H1 (cell line): ENCODE data around the gene PLAU.

Experiments
- BCL11A ChIP-seq, 2 experiments: IDR thresholded peaks; one replicate each; pipeline ENCODE4 v1.6.1; 2011; ENCODE audit warnings: low read depth in 2 of 2, low read length in 2 of 2, mild to moderate bottlenecking in 2 of 2
- CBX5 ChIP-seq: fragments of 300-800, 300-1000 bp; sonication (generic); IDR thresholded peaks from 2 replicates; pipeline ENCODE4 v1.7.1; 2016; ENCODE audit warnings: antibody characterized with exemption, low read length, low read depth
- CREB1 ChIP-seq: IDR thresholded peaks from 2 replicates; pipeline ENCODE4 v1.6.1; 2012; ENCODE audit warnings: inconsistent platforms
- E2F6 ChIP-seq: IDR thresholded peaks from 2 replicates; pipeline ENCODE4 v1.6.1; 2012; ENCODE audit warnings: inconsistent platforms
- EGR1 ChIP-seq: IDR thresholded peaks from 2 replicates; pipeline ENCODE4 v1.6.1; 2011; ENCODE audit warnings: low read depth, low read length, borderline replicate concordance
- EZH2 ChIP-seq: fragments of 200-600 bp; sonication (generic); IDR thresholded peaks from 2 replicates; pipeline ENCODE4 v1.7.1; 2012; ENCODE audit warnings: low read depth, mild to moderate bottlenecking, moderate library complexity, low read length, inconsistent platforms; ENCODE audit not compliant: severe bottlenecking
- GTF2F1 ChIP-seq: IDR thresholded peaks from 2 replicates; pipeline ENCODE4 v1.6.1; 2012; ENCODE audit warnings: low read depth, low read length, improper control_type of control experiment, borderline replicate concordance
- POLR2A ChIP-seq, 2 experiments: IDR thresholded peaks; 1 replicate in 1 of 2; 2 replicates in 1 of 2; pipeline ENCODE4 v1.6.1; 2011; ENCODE audit warnings: low read depth in 2 of 2, low read length in 2 of 2, mild to moderate bottlenecking in 2 of 2; ENCODE audit errors: control extremely low read depth in 1 of 2
- POLR2AphosphoS5 ChIP-seq: IDR thresholded peaks from 2 replicates; pipeline ENCODE4 v1.6.1; 2011; ENCODE audit warnings: low read depth, low read length
- RAD21 ChIP-seq, 2 experiments: IDR thresholded peaks in 1 of 2; conservative IDR thresholded peaks in 1 of 2; 2 replicates each; pipeline ENCODE4 v1.6.1; 2011; ENCODE audit warnings: low read depth in 2 of 2, low read length in 2 of 2, improper control_type of control experiment in 1 of 2, inconsistent platforms in 1 of 2, mild to moderate bottlenecking in 1 of 2, moderate library complexity in 1 of 2
- RFX5 ChIP-seq: IDR thresholded peaks from 2 replicates; pipeline ENCODE4 v1.6.1; 2011; ENCODE audit warnings: low read depth, low read length, improper control_type of control experiment, borderline replicate concordance
- YY1 ChIP-seq: IDR thresholded peaks from 2 replicates; pipeline ENCODE4 v1.6.1; 2011; ENCODE audit warnings: low read depth, mild to moderate bottlenecking, low read length
- ZNF274 ChIP-seq: IDR thresholded peaks from 2 replicates; pipeline ENCODE4 v1.7.0; 2012; ENCODE audit warnings: low read length, borderline replicate concordance; ENCODE audit errors: extremely low read depth
- TF ChIP-seq, protein P1 (sequence below), 3 experiments: IDR thresholded peaks; 1 replicate in 2 of 3; 2 replicates in 1 of 3; pipeline versions ENCODE4 v1.5.1 to v1.6.1; 2011; ENCODE audit warnings: low read length in 3 of 3, mild to moderate bottlenecking in 3 of 3, inconsistent platforms in 2 of 3, low read depth in 1 of 3, moderate library complexity in 1 of 3; ENCODE audit not compliant: insufficient read depth in 1 of 3; ENCODE audit errors: control extremely low read depth in 1 of 3

DNA sequence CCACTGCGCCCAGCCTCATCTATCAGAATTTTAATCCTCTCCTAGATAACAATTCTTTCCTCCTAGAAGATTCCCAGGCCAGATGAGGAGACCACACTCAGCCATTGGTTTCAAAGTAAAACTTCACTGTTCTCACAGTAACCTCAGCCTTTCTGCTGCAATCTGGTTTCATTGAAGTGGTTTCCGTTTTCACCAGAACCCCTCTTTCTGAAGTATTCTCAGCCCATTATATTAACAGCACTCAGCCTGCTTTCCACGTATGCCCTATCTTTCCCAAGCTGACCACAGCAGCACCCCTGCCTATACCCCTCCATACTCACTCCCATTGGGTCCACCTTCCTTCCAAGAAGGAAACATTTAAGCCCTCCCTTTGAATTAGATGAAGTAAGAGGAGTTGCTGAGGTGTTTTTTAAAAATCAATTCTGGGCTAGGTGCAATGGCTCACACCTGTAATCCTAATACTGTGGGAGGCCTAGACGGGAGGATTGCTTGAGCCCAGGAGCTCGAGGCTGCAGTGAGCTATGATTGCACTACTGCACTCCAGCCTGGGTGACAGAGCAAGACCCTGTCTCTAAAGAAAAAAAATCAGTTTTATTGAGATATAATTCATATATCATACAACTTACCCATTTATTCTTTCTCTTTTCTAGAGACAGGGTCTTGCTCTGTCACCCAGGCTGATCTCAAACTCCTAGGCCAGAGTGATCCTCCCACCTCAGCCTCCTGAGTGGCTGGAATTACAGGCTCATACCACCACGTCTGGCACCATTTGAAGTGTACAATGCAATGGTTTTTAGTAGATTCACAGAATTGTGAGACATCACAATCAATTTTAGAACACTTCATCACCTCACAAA, 11.3 kb downstream of the PLAU start:
- TF ChIP-seq, protein P1, sequence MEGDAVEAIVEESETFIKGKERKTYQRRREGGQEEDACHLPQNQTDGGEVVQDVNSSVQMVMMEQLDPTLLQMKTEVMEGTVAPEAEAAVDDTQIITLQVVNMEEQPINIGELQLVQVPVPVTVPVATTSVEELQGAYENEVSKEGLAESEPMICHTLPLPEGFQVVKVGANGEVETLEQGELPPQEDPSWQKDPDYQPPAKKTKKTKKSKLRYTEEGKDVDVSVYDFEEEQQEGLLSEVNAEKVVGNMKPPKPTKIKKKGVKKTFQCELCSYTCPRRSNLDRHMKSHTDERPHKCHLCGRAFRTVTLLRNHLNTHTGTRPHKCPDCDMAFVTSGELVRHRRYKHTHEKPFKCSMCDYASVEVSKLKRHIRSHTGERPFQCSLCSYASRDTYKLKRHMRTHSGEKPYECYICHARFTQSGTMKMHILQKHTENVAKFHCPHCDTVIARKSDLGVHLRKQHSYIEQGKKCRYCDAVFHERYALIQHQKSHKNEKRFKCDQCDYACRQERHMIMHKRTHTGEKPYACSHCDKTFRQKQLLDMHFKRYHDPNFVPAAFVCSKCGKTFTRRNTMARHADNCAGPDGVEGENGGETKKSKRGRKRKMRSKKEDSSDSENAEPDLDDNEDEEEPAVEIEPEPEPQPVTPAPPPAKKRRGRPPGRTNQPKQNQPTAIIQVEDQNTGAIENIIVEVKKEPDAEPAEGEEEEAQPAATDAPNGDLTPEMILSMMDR (IDR thresholded peaks at IDR 0.05; ENCODE audit: control extremely low read depth in 1 of 3, insufficient read depth in 1 of 3, low read depth in 1 of 3, low read length in 3 of 3) = no peak
- TF ChIP-seq EZH2 (no peak), RAD21 (IDR thresholded peaks at IDR 0.05 in 1 of 2, conservative IDR thresholded peaks at IDR 0.05 in 1 of 2; ENCODE audit: low read depth in 2 of 2, low read length in 2 of 2) (no peak), E2F6 (no peak), YY1 (no peak), ZNF274 (no peak), CREB1 (no peak), EGR1 (no peak), POLR2AphosphoS5 (no peak), RFX5 (no peak), POLR2A (IDR thresholded peaks at IDR 0.05; ENCODE audit: control extremely low read depth in 1 of 2, low read depth in 2 of 2, low read length in 2 of 2) (no peak), CBX5 (no peak), GTF2F1 (no peak), BCL11A (IDR thresholded peaks at IDR 0.05; ENCODE audit: low read depth in 2 of 2, low read length in 2 of 2) (no peak)
